SK-N-SH (cell line): ENCODE data around the gene SUN5.

Experiments used
- CTCF ChIP-seq: fragments of 200-600 bp; sonication (generic); IDR thresholded peaks from 2 replicates; pipeline ENCODE4 v1.6.1; 2017; ENCODE audit warnings: antibody characterized with exemption, mild to moderate bottlenecking, moderate library complexity
- EP300 ChIP-seq, 2 experiments: IDR thresholded peaks; 2 replicates each; pipeline versions ENCODE4 v1.4.0 to v1.6.1; 2012; ENCODE audit warnings: borderline replicate concordance in 1 of 2, low read depth in 1 of 2, low read length in 1 of 2
- USF1 ChIP-seq: IDR thresholded peaks from 2 replicates; pipeline ENCODE4 v1.4.0; 2012; ENCODE audit warnings: low read depth, borderline replicate concordance

GRCh38 chr20:32943490-32944052, 60.7 kb downstream of the SUN5 start:
- TF ChIP-seq CTCF: no peak
- no peak for TF ChIP-seq EP300 (IDR thresholded peaks at IDR 0.05; ENCODE audit: borderline replicate concordance in 1 of 2, low read depth in 1 of 2, low read length in 1 of 2)
- TF ChIP-seq USF1: no peak
